Central memory CD4-positive, alpha-beta T cell (primary cell): ENCODE results near the gene CCBE1.

ENCODE experiments used
- DNase-seq: peaks from one replicate; pipeline ENCODE4 v3.0.0; 2022

The CCBE1 gene

GRCh38 chr18:59437851-59438569 lies 259.2 kb downstream of the CCBE1 start:
- no peak for DNase-seq

GRCh38 chr18:59432803-59433597 lies 264.2 kb downstream of the CCBE1 start:
- no peak for DNase-seq

GRCh38 chr18:59431131-59431530 lies 266.1 kb downstream of the CCBE1 start:
- no peak for DNase-seq

GRCh38 chr18:59429608-59430007 lies 267.6 kb downstream of the CCBE1 start:
- DNase-seq = no peak

- DNase-seq = no peak
These were observed 269.2 kb downstream of the CCBE1 start for GRCh38 chr18:59428018-59428417.

- DNase-seq = no peak
These were observed 270.4 kb downstream of the CCBE1 start for GRCh38 chr18:59426855-59427254.

GRCh38 chr18:59423259-59423658 lies 274.0 kb downstream of the CCBE1 start:
- no peak for DNase-seq

GRCh38 chr18:59420244-59420643 lies 277.0 kb downstream of the CCBE1 start:
- no peak for DNase-seq

- no peak for DNase-seq
These were observed 277.8 kb downstream of the CCBE1 start for GRCh38 chr18:59419386-59419785.

- no peak for DNase-seq
These were observed 280.4 kb downstream of the CCBE1 start for GRCh38 chr18:59416818-59417217.

- no peak for DNase-seq
These were observed 283.0 kb downstream of the CCBE1 start for GRCh38 chr18:59414111-59414653.

- peak; percentile 52 for DNase-seq
These were observed 294.7 kb downstream of the CCBE1 start for GRCh38 chr18:59402432-59403090.

- no peak for DNase-seq
These were observed 296.8 kb downstream of the CCBE1 start for GRCh38 chr18:59400407-59400806.

- DNase-seq = no peak
These were observed 301.7 kb downstream of the CCBE1 start for GRCh38 chr18:59395226-59396175.

- DNase-seq = no peak
These were observed 303.8 kb downstream of the CCBE1 start for GRCh38 chr18:59393381-59393780.

GRCh38 chr18:59388817-59389216 lies 308.4 kb downstream of the CCBE1 start:
- DNase-seq = no peak

- DNase-seq = no peak
These were observed 309.3 kb downstream of the CCBE1 start for GRCh38 chr18:59387687-59388565.

- no peak for DNase-seq
These were observed 310.1 kb downstream of the CCBE1 start for GRCh38 chr18:59386909-59387686.

GRCh38 chr18:59385191-59385590 lies 312.0 kb downstream of the CCBE1 start:
- no peak for DNase-seq

GRCh38 chr18:59383851-59384250 lies 313.4 kb downstream of the CCBE1 start:
- DNase-seq = no peak
